CD4-positive, alpha-beta T cell treated with Interferon gamma for 1 hour (primary cell): ENCODE data around the gene GPR62.
"Not testable (repeated sequence)": the region's sequence is repeated elsewhere in the genome, so short reads cannot be mapped to it uniquely, and the experiment has no call there.

ENCODE experiments used
- DNase-seq: peaks from one replicate; pipeline ENCODE4 v3.0.0-alpha.2; 2020

The GPR62 gene

DNA sequence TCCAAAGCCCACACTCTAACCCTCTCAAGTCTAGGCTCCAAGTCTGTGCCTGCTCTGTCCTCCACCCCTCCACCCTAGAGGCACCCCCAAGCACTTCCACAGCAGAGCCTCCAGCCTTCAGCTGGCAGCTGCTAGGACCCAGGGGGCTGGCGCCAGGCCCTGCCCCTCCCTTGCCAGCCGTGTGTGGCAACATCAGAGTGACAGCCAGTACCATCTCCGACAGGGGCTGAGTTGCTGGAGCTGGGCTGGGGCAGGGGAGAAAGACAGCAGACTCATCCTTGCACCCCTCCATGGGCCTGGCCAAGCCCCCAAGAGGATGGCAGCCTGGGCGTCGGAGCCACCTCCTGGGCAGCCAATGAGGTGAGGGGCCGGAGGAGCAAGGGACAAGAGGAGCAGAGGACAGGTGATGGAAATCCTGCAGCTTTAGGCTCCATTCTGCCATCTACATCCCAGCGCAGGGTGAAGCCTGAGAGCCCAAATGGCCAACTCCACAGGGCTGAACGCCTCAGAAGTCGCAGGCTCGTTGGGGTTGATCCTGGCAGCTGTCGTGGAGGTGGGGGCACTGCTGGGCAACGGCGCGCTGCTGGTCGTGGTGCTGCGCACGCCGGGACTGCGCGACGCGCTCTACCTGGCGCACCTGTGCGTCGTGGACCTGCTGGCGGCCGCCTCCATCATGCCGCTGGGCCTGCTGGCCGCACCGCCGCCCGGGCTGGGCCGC, at the start of gene GPR62:
GPR62 (plus strand) TSS at position 207 of the 718 bp plus-strand sequence; CDS start at position 479, 272 bp downstream.
- no peak for DNase-seq

GRCh38 chr3:51908026-51908425, 47.2 kb upstream of the GPR62 start:
- DNase-seq, result no peak

GRCh38 chr3:51916418-51916817, 38.8 kb upstream of the GPR62 start:
- no peak for DNase-seq

GRCh38 chr3:51921081-51921578, 34.1 kb upstream of the GPR62 start:
- DNase-seq, result no peak

DNA sequence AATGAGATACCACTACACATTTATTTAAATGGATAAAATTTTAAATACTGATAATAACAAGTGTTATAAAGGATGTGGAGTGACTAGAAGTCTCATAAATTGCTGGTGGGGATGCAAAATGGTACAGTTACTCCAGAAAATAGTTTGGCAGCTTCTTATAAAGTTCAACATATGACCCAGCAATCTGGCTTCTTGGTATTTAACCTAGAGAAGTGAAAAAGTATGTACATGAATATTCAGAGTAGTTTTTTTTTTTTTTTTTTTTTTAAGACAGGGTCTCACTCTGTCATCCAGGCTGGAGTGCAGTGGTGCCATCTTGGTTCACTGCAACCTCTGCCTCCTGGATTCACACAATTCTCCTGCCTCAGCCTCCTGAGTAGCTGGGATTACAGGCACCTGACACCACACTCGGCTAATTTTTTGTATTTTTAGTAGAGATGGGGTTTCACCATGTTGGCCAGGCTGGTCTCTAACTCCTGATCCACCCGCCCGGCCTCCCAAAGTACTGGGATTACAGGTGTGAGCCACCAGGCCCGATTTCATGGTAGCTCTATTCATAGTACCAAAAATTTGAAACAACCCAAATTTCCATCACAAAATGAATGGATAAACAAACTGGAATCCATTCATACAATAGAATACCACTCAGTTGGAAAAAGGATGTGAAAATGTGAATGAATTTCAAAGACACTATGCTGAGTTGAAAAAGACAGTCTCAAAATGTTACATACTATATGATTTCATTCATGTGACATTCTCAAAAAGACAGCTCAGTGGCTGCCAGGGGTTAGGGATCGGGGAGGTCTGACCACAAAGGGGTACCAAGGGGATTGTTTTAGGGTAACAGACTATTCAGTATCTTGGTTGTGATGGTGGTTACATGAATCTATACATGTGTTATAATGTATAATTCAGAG, 27.9 kb upstream of the GPR62 start:
- no peak for DNase-seq

GRCh38 chr3:51928438-51928837, 26.7 kb upstream of the GPR62 start:
- DNase-seq, result no peak

GRCh38 chr3:51928981-51929380, 26.2 kb upstream of the GPR62 start:
- DNase-seq, result not testable (repeated sequence)

DNA sequence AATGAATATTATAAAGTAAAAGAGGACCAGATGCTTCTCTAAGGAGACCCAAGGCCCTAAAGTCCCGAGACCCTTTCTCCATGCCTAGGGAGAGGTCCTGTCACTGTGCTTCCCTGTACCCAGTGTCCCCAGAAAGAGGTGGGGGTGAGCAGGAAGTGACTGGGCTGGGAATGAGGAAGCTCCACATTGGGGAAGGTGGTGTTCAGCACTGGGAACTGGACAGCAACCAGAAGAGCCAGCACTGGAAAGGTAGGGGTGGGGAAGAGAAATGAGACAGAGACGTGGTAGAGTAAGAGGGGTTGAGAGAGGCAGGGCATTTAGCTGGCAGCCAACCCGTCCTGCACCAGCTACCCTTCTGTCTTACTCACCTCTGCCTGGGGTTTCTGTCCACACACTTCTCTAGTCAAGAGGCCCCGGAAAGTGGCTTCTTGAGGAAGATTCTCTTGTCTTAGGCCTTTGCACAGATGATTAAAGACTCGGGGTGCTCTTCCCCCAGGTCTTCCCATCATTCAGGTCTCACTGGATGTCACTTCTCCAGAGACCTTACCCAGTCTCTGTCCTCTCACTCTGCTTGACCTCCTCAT, 25.7 kb upstream of the GPR62 start:
- no peak for DNase-seq

- no peak for DNase-seq
Observed at GRCh38 chr3:51930439-51930838, 24.7 kb upstream of the GPR62 start.

GRCh38 chr3:51931756-51932155, 23.4 kb upstream of the GPR62 start:
- no peak for DNase-seq

GRCh38 chr3:51932471-51933370, 22.5 kb upstream of the GPR62 start:
- DNase-seq, result no peak

DNA sequence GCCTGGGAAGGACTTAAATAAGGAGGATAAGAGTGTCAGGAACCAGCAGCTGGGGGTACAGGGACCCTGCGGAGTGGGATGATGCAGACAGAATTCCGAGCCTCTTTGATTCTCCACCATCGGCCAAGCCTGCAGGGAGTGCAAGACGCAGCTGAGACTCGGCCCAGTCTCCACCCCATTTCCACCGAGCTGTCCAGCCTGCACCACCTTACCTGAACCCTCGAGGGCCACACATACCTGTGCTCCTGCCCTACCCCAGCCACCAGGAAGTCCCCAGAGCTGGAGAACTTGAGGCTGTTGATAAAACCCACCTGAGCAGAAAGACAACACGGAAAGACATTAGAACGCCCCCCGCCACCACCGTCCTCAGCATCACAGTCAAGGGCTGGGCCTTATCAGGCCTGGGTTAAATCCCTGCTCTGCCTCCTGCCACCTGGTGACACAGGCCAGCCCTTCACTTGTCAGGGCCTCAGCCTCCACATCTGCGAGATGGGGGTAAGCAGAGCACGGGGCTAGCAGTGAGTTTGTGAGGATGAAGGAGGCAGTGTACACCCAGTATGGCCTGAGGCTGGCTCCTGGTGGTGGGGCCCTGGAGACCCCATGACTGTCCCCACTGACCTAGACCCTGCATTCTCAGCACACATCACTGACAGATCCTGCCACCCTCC, 21.6 kb upstream of the GPR62 start:
- DNase-seq, result no peak

- no peak for DNase-seq
Observed at GRCh38 chr3:51934139-51934850, 20.9 kb upstream of the GPR62 start.

GRCh38 chr3:51934991-51935885, 19.9 kb upstream of the GPR62 start:
- no peak for DNase-seq

DNA sequence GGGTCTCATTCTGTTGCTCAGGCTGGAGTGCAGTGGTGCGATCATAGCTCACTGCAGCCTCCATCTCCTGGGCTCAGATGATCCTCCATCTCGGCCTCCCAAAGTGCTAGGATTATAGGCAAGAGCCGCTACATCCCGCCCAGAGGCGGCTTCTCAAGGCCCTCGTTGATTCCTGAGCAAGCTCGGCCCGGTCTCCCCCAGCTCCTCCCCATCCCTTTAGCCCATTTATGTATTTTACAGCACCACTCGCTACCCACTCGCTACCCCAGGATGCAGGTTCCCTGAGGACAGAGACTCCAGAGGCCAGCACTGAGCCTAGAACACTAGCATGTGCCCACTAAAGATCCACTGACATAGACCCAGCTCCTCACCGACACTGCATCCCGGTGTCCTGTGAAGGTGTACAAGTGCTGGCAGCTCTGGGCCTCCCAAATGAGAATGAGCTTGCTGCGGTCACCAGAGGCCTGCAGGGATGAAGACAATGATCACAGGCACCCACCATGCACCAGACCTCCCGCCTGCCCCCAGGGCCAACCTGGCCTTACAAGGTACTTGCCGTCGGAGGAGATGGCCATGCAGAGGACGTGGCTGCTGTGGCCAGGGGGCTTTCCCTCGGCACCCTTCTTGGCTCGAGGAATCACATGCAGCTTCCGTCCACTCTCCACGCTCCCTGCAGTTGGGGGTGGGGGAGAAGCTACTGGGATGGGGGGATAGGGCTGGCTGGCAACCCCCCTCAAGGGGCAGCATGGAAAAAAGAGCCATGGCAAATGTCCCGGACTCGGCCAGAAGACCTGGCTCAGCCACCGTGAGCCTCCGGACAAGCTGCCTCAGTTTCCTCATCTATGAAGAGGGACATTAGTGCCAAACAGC, 19.1 kb upstream of the GPR62 start:
- DNase-seq, result no peak

GRCh38 chr3:51937014-51937413, 18.2 kb upstream of the GPR62 start:
- DNase-seq, result no peak

- DNase-seq, result no peak
Observed at GRCh38 chr3:51937611-51938450, 17.4 kb upstream of the GPR62 start.
